Gastroesophageal sphincter (tissue), 4 donors: Measurements from ENCODE around the gene FGGY. TPM values are rescaled to one million over a fixed set of nuclear protein-coding genes. Genes with fewer than 3 reads are reported as not detected.

ENCODE experiments used
- ATAC-seq: fragments of 150-250 bp; one replicate; pipeline ENCODE4 v1.9.1; 2016; ENCODE audit warnings: mild to moderate bottlenecking, moderate library complexity
- H3K27ac ChIP-seq, 4 donors: fragments of 200-600 bp; sonication (generic) in 3 of 4; 1 replicate in 3 of 4; 2 replicates in 1 of 4; pipeline ENCODE4 v1.5.1; 2016 to 2019
- H3K27me3 ChIP-seq: fragments of 200-600 bp; sonication (generic); one replicate; pipeline ENCODE4 v1.5.1; 2019
- H3K36me3 ChIP-seq, 2 donors: fragments of 200-600 bp; sonication (generic); one replicate each; pipeline ENCODE4 v1.5.1; 2019; ENCODE audit warnings: control low read depth in 1 of 2
- H3K4me1 ChIP-seq, 3 donors: fragments of 200-600 bp; sonication (generic); 1 replicate in 2 of 3; 2 replicates in 1 of 3; pipeline ENCODE4 v1.5.1; 2016 to 2019; ENCODE audit warnings: control low read depth in 2 of 3
- H3K4me3 ChIP-seq, 2 donors: fragments of 200-600 bp; sonication (generic); one replicate each; pipeline ENCODE4 v1.5.1; 2019; ENCODE audit warnings: mild to moderate bottlenecking in 1 of 2, moderate library complexity in 1 of 2
- H3K9me3 ChIP-seq, 3 donors: fragments of 200-600 bp; sonication (generic); one replicate each; pipeline ENCODE4 v1.5.1; 2017 to 2019; ENCODE audit warnings: control low read depth in 2 of 3
- CTCF ChIP-seq, 4 experiments: fragments of 200-600 bp in 2 of 4; fragments of 450-650 bp in 2 of 4; sonication (generic) in 1 of 4; IDR thresholded peaks; one replicate each; pipeline ENCODE4 v1.5.1; 2017 to 2019; ENCODE audit warnings: antibody characterized with exemption in 4 of 4, mild to moderate bottlenecking in 2 of 4, moderate library complexity in 2 of 4
- EP300 ChIP-seq: sonication (generic); formaldehyde crosslinking; IDR thresholded peaks from one replicate; pipeline ENCODE4 v1.6.1; 2017; ENCODE audit warnings: antibody characterized with exemption, mild to moderate bottlenecking
- POLR2A ChIP-seq, 2 donors: fragments of 450-650 bp; IDR thresholded peaks; one replicate each; pipeline ENCODE4 v1.6.1; 2017; ENCODE audit warnings: antibody characterized with exemption in 2 of 2, mild to moderate bottlenecking in 2 of 2, moderate library complexity in 1 of 2
- POLR2AphosphoS5 ChIP-seq: sonication (generic); formaldehyde crosslinking; IDR thresholded peaks from one replicate; pipeline ENCODE4 v1.6.1; 2017; ENCODE audit warnings: antibody characterized with exemption
- WGBS, 2 donors: methylation state at CpG; one replicate each; pipeline ENCODE4 v1.1.5; 2018; ENCODE audit warnings: low coverage in 1 of 2; 5-methylcytosine and 5-hydroxymethylcytosine counted together
- total RNA-seq, 4 donors: library from RNA; depleted of rRNA; stranded (reverse); fragments of >200 nt; gene quantifications; one replicate each; pipeline ENCODE4 v1.1.0, GENCODE V29; 2016

Gene FGGY
- total RNA-seq, 4 donors from 2014 or later: 19.0 to 29.6 (median 25.2) TPM

DNA sequence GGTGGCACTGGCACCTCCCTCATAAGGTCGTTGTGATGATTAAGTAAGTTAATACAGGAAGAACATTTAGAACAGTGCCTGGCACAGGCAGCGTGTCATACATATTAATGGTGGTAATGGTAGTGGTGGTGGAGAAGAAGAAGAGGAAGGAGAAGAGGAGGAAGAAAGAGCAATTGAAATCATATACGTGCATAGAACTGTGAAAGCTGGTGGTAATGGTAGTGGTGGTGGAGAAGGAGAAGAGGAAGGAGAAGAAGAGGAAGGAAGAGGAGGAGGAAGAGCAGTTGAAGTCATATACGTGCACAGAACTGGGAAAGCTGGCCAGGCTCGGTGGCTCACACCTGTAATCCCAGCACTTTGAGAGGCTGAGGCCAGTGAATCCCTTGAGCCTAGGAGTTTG, 396.5 kb downstream of the FGGY start:
- Histone ChIP-seq H3K9me3 (no peaks in the 10 kb centered on the region), H3K4me3 (no peak overlapping the region), H3K27me3 (no peaks in the 10 kb centered on the region), H3K27ac (no peak overlapping the region), H3K36me3 (no peaks in the 10 kb centered on the region), H3K4me1 (peaks cover 0 to 35% (median 0%) of the 10 kb centered on the region in 3 donors)
- TF ChIP-seq POLR2AphosphoS5: no peak
- TF ChIP-seq CTCF (IDR thresholded peaks at IDR 0.05): no peak
- TF ChIP-seq POLR2A (IDR thresholded peaks at IDR 0.05): no peak
- TF ChIP-seq EP300: no peak
- 79 to 85% methylated on average over 5 of the region's 5 CpGs for WGBS, 2 donors
- no peak for ATAC-seq

DNA sequence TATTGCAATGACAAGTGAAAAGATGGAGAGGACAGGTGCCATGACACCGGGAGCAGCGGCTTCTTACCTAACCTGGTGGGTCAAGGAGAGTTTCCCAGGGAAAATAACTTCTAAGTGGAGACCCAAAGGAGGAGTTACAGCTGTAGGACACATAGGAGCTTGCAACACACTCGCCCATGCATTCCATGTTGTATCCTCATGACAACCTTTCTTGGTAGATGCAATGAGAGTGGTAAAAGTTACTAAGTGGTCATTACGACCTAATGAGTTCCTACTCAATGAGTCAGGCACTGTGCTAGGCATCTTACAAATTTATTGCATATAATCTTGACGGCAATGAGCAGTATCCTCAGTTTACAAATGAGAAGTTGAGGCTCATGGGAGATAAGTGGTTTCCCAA, 398.4 kb downstream of the FGGY start:
- Histone ChIP-seq H3K4me1 (peaks cover 0 to 33% (median 5%) of the 10 kb centered on the region in 3 donors), H3K27ac (no peak overlapping the region), H3K9me3 (no peaks in the 10 kb centered on the region), H3K27me3 (no peaks in the 10 kb centered on the region), H3K36me3 (no peaks in the 10 kb centered on the region), H3K4me3 (no peak overlapping the region)
- no peak for TF ChIP-seq POLR2AphosphoS5
- no peak for TF ChIP-seq EP300
- no peak for TF ChIP-seq POLR2A (IDR thresholded peaks at IDR 0.05)
- no peak for TF ChIP-seq CTCF (IDR thresholded peaks at IDR 0.05)
- no peak for ATAC-seq
- WGBS, 2 donors: 100% methylated on average over 4 of the region's 5 CpGs

DNA sequence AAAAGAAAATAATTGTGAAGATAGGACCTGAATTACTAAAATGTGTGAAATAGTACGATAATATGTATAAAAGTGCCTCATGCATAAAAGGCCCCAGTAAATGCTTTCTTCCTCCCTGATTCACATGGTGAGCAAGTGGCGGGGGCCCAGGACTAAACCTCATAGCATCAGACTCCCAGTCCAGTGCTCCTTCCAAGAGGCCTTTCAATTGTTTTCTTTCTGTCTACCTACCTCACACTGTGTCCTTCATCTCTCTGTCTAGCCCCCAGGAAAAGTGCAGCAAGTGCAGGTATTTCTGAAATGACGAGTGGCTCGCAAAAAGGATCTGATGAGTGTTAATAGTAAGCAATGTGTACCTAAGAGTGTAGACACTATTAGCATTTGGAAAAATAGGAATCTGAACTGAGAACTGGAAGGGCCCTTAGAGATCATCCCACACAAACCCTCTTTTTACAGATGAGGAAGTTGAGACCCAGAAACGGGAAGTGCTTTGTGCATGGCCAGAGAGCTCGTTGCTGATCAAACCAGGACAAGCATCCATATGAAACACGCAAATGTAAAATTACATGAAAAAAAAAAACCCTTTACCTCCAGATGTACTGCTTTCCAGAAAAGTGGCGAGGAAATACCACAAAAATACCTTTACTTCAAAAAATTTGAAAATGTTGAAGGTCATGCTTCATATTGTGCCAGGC, 399.7 kb downstream of the FGGY start:
- Histone ChIP-seq H3K4me1 (peaks cover 0 to 23% (median 5%) of the 10 kb centered on the region in 3 donors), H3K9me3 (no peaks in the 10 kb centered on the region), H3K36me3 (no peaks in the 10 kb centered on the region), H3K27me3 (no peaks in the 10 kb centered on the region), H3K27ac (no peak overlapping the region), H3K4me3 (no peak overlapping the region)
- no peak for ATAC-seq
- TF ChIP-seq CTCF (IDR thresholded peaks at IDR 0.05) (no peak), POLR2A (IDR thresholded peaks at IDR 0.05) (no peak), POLR2AphosphoS5 (no peak), EP300 (no peak)
- 76 to 89% methylated on average over 7 to 8 of the region's 8 CpGs for WGBS, 2 donors

DNA sequence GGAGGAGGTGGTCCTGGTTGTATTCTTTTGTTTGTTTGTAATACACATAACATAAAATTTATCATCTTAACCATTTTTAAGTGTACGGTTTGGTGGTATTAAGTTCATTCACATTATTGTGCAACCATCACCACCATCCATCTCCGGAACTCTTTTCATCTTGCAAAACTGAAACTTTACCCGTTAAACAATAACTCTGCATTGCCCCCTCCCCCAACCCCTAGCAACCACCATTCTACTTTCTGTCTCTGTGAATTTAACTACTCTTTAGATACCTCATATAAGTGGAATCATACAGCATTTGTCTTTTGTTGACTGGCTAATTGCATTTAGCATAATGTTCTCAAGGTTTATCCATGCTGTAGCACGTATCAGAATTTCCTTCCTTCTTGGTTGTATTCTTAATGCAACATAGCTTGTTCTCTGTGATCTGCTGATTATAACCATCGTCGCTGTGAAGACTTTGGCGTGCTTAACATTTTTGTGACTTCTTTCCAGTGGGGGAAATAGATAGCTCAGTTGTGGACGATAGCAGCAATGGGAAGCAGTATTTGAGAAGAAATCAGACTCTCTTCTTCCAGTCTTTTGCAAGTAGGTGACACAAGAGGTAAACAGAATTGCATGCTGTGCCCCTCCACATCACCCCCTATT, 400.4 kb downstream of the FGGY start:
- Histone ChIP-seq H3K4me1 (peaks cover 0 to 17% (median 5%) of the 10 kb centered on the region in 3 donors), H3K4me3 (no peak overlapping the region), H3K9me3 (no peaks in the 10 kb centered on the region), H3K27ac (peak overlapping the region in 1 of 4 donors; percentile 12), H3K36me3 (no peaks in the 10 kb centered on the region), H3K27me3 (no peaks in the 10 kb centered on the region)
- no peak for TF ChIP-seq POLR2AphosphoS5
- TF ChIP-seq CTCF (IDR thresholded peaks at IDR 0.05): no peak
- no peak for TF ChIP-seq POLR2A (IDR thresholded peaks at IDR 0.05)
- no peak for TF ChIP-seq EP300
- no peak for ATAC-seq
- 65% methylated on average over 6 to 8 of the region's 8 CpGs for WGBS, 2 donors

DNA sequence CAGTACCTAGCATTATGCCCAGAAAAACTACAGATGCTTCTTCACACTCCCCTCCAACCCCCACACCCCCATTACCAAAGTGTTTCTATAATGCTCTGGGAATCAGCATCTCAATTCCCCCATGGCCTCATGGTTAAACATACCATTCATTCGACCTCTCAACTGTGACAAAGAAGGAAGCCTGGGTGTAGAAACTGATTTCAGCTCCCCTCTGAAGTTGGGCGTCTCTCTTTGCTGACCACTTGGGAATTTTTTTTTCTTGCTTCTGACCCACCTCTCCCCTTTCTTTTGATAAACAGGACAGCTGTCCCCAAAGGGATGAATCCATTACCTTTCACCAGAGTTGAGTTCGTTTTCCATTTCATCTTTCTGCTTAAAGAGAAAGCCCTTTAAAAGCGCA, 401.5 kb downstream of the FGGY start:
- ATAC-seq: no peak
- TF ChIP-seq POLR2AphosphoS5 (no peak), EP300 (no peak), CTCF (IDR thresholded peaks at IDR 0.05) (no peak), POLR2A (IDR thresholded peaks at IDR 0.05) (no peak)
- H3K27me3 ChIP-seq: no peaks in the 10 kb centered on the region
- peak overlapping the region in 1 of 4 donors; percentile 60 for H3K27ac ChIP-seq
- no peaks in the 10 kb centered on the region for H3K9me3 ChIP-seq
- no peak overlapping the region for H3K4me3 ChIP-seq
- H3K4me1 ChIP-seq: peaks cover 4 to 27% (median 13%) of the 10 kb centered on the region in 3 donors
- no peaks in the 10 kb centered on the region for H3K36me3 ChIP-seq
- WGBS, 2 donors: 56 to 66% methylated on average over 4 of the region's 4 CpGs
